GM12864 (cell line): ENCODE measurements around the gene DLG3.

Experiments
- DNase-seq: peaks from one replicate; pipeline ENCODE4 v3.0.0-alpha.2; 2011; ENCODE audit warnings: low read depth
- H3K4me3 ChIP-seq: 2 replicates; pipeline ENCODE4 v1.5.1; 2011; ENCODE audit warnings: mild to moderate bottlenecking, low read depth, low read length, control low read depth
- CTCF ChIP-seq: IDR thresholded peaks from 2 replicates; pipeline ENCODE4 v1.5.1; 2011; ENCODE audit warnings: low read depth, mild to moderate bottlenecking, moderate library complexity, low read length, control low read depth, inconsistent platforms; ENCODE audit errors: missing control alignments

DLG3 gene

DNA sequence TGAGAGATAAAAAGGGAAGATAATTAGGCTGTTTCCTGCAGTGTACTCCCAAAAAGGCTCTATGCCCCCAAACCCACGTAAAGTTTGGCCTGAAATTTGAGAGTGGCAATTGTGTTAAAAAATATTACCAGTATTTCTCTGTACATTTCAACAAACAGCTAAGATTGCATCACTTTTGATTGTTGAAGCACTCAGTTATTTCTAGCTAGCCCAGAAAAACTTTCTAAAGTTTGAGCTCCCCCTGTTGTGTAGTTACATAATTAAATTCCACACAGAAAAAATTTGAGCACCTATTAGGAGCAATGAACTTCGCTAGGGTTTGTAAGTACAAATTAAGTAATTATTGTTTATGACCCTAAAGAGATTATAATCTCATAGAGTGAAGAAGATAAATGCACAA, 109.4 kb downstream of the DLG3 start:
- DNase-seq: no peak
- H3K4me3 ChIP-seq: no peak overlapping the region
- no peak for TF ChIP-seq CTCF

GRCh38 chrX:70554523-70554922, 109.9 kb downstream of the DLG3 start:
- no peak overlapping the region for H3K4me3 ChIP-seq
- DNase-seq: no peak
- TF ChIP-seq CTCF: no peak

DNA sequence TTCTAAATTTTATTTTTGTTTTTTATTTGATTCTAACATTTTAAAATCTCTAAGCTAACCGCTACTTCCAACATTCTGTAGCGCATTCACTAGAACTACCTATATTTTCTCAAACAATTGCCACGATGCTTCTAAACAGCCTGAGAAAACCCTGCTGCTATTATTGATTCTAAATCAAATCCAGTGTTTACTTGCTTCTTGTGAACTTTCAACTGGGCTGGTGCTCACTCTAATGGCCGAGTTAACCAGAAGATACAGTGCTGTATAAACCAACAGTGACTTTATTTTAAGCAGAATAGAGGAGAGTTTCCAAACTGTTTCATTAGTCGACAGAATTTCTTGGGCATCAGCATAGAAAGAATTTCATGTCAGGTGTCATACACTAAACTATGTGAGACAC, 110.3 kb downstream of the DLG3 start:
- H3K4me3 ChIP-seq: no peak overlapping the region
- DNase-seq: no peak
- no peak for TF ChIP-seq CTCF
